Stomach (tissue), 4 donors: ENCODE measurements around the gene BPNT1.

Experiments
- CTCF ChIP-seq, 7 experiments: fragments of 450-650 bp in 4 of 7; fragments of 200-600 bp in 3 of 7; sonication (generic) in 3 of 7; IDR thresholded peaks; one replicate each; pipeline ENCODE4 v1.5.1; 2016 to 2019; ENCODE audit warnings: antibody characterized with exemption in 7 of 7, control low read depth in 2 of 7, mild to moderate bottlenecking in 1 of 7
- EP300 ChIP-seq: sonication (generic); formaldehyde crosslinking; IDR thresholded peaks from one replicate; pipeline ENCODE4 v1.6.1; 2017; ENCODE audit warnings: antibody characterized with exemption
- POLR2AphosphoS5 ChIP-seq, 3 donors: sonication (generic); formaldehyde crosslinking; IDR thresholded peaks; one replicate each; pipeline ENCODE4 v1.6.1; 2016; ENCODE audit warnings: antibody characterized with exemption in 3 of 3

GRCh38 chr1:220056374-220056773, 33.2 kb downstream of the BPNT1 start:
- no peak for TF ChIP-seq CTCF (IDR thresholded peaks at IDR 0.05)
- no peak for TF ChIP-seq EP300
- TF ChIP-seq POLR2AphosphoS5 (IDR thresholded peaks at IDR 0.05) = no peak
